Retinal pigment epithelial cell (primary cell): ENCODE data around the gene OPA3.
A peak's percentile ranks its signal among the peaks of the same experiment; 100 is the strongest.

Source experiments
- DNase-seq: peaks from one replicate; pipeline ENCODE4 v3.0.0-alpha.2; 2010; ENCODE audit warnings: low read depth
- H3K4me3 ChIP-seq: 2 replicates; pipeline ENCODE4 v1.5.1; 2011; ENCODE audit warnings: mild to moderate bottlenecking, low read length, control low read depth, moderate library complexity
- CTCF ChIP-seq: conservative IDR thresholded peaks from 2 replicates; pipeline ENCODE4 v1.5.1; 2011; ENCODE audit warnings: low read depth, low read length, control low read depth, inconsistent platforms

The OPA3 gene

GRCh38 chr19:45601524-45602374, 17.1 kb upstream of the OPA3 start, which contains the start of gene GPR4:
GPR4 (minus strand) TSS chr19:45602212; CDS start chr19:45591866, 10,346 bp downstream.
- H3K4me3 ChIP-seq = no peak within 1 kb of the TSS
- no peak for DNase-seq
- TF ChIP-seq CTCF = no peak

- DNase-seq = no peak
- TF ChIP-seq CTCF = no peak
- H3K4me3 ChIP-seq = no peak overlapping the region
These were observed 16.5 kb upstream of the OPA3 start for GRCh38 chr19:45601115-45601514.

GRCh38 chr19:45600340-45600885, 15.8 kb upstream of the OPA3 start:
- TF ChIP-seq CTCF = no peak
- no peak overlapping the region for H3K4me3 ChIP-seq
- DNase-seq = no peak

- TF ChIP-seq CTCF = no peak
- H3K4me3 ChIP-seq = no peak overlapping the region
- DNase-seq = no peak
These were observed 14.7 kb upstream of the OPA3 start for GRCh38 chr19:45599286-45599685.

- DNase-seq = no peak
- peak overlapping the region; percentile 19 for H3K4me3 ChIP-seq
- no peak for TF ChIP-seq CTCF
These were observed 13.8 kb upstream of the OPA3 start for GRCh38 chr19:45598267-45599001.

- DNase-seq = no peak
- no peak for TF ChIP-seq CTCF
- no peak overlapping the region for H3K4me3 ChIP-seq
These were observed 13.0 kb upstream of the OPA3 start for GRCh38 chr19:45597425-45598111.
